GM12864 (cell line): ENCODE data around the gene NCKAP5.

Source experiments
- DNase-seq: peaks from one replicate; pipeline ENCODE4 v3.0.0-alpha.2; 2011; ENCODE audit warnings: low read depth
- H3K4me3 ChIP-seq: 2 replicates; pipeline ENCODE4 v1.5.1; 2011; ENCODE audit warnings: mild to moderate bottlenecking, low read depth, low read length, control low read depth
- CTCF ChIP-seq: IDR thresholded peaks from 2 replicates; pipeline ENCODE4 v1.5.1; 2011; ENCODE audit warnings: low read depth, mild to moderate bottlenecking, moderate library complexity, low read length, control low read depth, inconsistent platforms; ENCODE audit errors: missing control alignments

Gene NCKAP5

GRCh38 chr2:133130548-133131246 lies 437.6 kb downstream of the NCKAP5 start:
- TF ChIP-seq CTCF, result no peak
- H3K4me3 ChIP-seq, result no peak overlapping the region
- no peak for DNase-seq

- DNase-seq, result no peak
- no peak for TF ChIP-seq CTCF
- H3K4me3 ChIP-seq, result no peak overlapping the region
Measured at GRCh38 chr2:133124446-133124845, 443.8 kb downstream of the NCKAP5 start.

GRCh38 chr2:133123904-133124303 lies 444.4 kb downstream of the NCKAP5 start:
- DNase-seq, result no peak
- H3K4me3 ChIP-seq, result no peak overlapping the region
- TF ChIP-seq CTCF, result no peak

GRCh38 chr2:133123393-133123792 lies 444.9 kb downstream of the NCKAP5 start:
- H3K4me3 ChIP-seq, result no peak overlapping the region
- no peak for TF ChIP-seq CTCF
- DNase-seq, result no peak

GRCh38 chr2:133122529-133122928 lies 445.7 kb downstream of the NCKAP5 start:
- no peak overlapping the region for H3K4me3 ChIP-seq
- DNase-seq, result no peak
- TF ChIP-seq CTCF, result no peak

- DNase-seq, result no peak
- H3K4me3 ChIP-seq, result no peak overlapping the region
- TF ChIP-seq CTCF, result no peak
Measured at GRCh38 chr2:133120310-133120709, 448.0 kb downstream of the NCKAP5 start.

- TF ChIP-seq CTCF, result no peak
- H3K4me3 ChIP-seq, result no peak overlapping the region
- no peak for DNase-seq
Measured at GRCh38 chr2:133110201-133110600, 458.1 kb downstream of the NCKAP5 start.
